Endothelial cell of umbilical vein (primary cell): ENCODE results near the gene SLC2A1.
A peak's percentile ranks its signal among the peaks of the same experiment; 100 is the strongest.

Source experiments
- CTCF ChIP-seq, 2 donors: IDR thresholded peaks; 1 replicate in 1 of 2; 2 replicates in 1 of 2; pipeline ENCODE4 v1.5.1; 2011; ENCODE audit warnings: low read length in 2 of 2, mild to moderate bottlenecking in 2 of 2, moderate library complexity in 2 of 2, control low read depth in 1 of 2, inconsistent platforms in 1 of 2, low read depth in 1 of 2; ENCODE audit not compliant: insufficient read depth in 1 of 2; ENCODE audit errors: extremely low read depth in 1 of 2
- JUN ChIP-seq: IDR thresholded peaks from 2 replicates; pipeline ENCODE4 v1.6.1; 2011; ENCODE audit warnings: borderline replicate concordance, low read depth; ENCODE audit not compliant: insufficient read length, insufficient read depth
- POLR2A ChIP-seq: IDR thresholded peaks from 2 replicates; pipeline ENCODE4 v1.6.1; 2012; ENCODE audit warnings: low read depth, mild to moderate bottlenecking, control low read depth, low read length

- TF ChIP-seq CTCF (IDR thresholded peaks at IDR 0.05; ENCODE audit: extremely low read depth in 1 of 2, insufficient read depth in 1 of 2, low read depth in 1 of 2, low read length in 2 of 2) (no peak), JUN (peak; percentile 29), POLR2A (no peak)
Measured at GRCh38 chr1:42966688-42967612, 8.3 kb upstream of the SLC2A1 start.
